Epithelial cell of alveolus of lung (primary cell): ENCODE results near the gene MTMR2. TPM values are rescaled to one million over a fixed set of nuclear protein-coding genes. Genes with fewer than 3 reads are reported as not detected.

Experiments used
- total RNA-seq: library from RNA; depleted of rRNA; stranded (reverse); fragments of >200 nt; gene quantifications from 2 replicates; pipeline ENCODE4 v1.2.1, GENCODE V29; 2015

The MTMR2 gene
- total RNA-seq = 29.1 and 38.3 TPM in 2 replicates

DNA sequence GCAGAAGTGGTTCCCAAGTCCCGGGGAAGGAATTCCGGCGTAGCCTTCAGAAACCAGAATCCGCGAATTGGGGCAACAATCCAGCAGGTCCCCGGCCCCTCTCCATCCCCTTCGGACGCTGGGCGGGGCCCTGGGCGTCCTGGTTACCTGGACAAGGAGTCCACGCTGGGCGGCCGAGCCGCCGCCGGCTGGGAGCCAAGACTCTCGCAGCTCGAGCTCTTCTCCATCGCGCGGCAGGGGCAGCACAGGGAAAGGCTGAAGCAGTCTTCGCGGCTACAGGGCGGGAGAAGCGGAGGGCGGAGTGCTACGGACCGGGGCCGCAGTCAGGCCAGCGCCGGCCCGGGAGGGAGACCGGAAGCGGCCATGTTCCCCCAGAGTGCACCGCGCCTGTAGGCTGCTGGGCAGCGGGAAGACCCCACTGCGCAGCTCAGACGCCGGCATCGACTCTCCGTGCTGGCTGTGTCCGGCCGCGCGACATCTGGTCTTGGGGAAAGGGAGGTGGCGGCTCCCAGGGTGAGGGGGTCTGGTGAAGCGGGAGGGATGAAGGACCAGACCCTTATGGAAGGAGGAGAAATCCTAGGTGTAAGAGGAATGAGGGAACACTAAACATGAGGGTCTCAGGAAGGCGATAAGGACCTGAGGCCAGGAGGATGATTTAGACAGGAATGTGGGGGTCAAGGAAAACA is at the start of gene MTMR2:
TSS of gene MTMR2 (minus strand) at position 380 of the 686 bp plus-strand sequence. CDS start at position 227, 153 bp downstream.

DNA sequence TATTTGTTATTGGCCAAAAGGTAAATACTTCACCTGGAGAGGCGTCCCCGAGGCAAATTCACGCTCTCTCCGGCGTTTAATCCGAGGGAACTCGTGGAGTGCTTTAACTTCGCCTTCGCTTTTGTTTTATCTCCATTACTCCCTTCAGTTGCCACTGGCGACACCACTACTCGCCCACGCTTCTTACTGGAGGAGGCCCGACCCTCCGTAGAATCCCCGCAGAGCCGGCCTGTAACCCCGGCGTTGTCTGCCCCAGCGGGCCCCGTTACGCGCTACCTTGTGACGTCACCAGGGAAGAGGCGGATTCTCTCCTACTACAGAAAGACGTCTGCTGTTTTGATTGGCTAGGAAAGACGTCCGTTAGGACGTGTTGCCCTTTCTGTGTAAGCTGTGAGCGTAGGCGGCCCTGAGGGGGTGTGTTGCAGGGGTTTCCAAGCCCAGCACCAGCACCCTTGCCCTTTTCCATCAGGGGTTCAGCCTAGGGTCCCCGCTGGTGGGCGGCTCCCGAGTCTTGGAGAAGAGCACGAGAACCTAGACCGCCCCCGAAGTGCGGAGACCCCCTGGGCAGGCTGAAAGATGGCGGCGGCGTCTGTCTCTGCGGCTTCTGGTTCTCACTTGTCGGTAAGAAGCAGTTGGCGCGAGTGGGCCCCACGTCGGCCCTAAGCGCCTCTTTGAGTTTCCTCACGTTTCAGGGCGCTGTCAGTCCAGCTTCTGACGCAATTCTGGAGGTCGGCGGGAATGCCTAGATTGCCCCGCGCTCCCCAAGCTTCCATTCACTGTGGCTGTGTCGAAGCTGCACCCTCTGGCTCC is 133.6 kb downstream of the MTMR2 start, which contains the start of gene CEP57:
TSS of gene CEP57 (plus strand) at position 376 of the 810 bp plus-strand sequence. CDS start at position 577, 201 bp downstream.

DNA sequence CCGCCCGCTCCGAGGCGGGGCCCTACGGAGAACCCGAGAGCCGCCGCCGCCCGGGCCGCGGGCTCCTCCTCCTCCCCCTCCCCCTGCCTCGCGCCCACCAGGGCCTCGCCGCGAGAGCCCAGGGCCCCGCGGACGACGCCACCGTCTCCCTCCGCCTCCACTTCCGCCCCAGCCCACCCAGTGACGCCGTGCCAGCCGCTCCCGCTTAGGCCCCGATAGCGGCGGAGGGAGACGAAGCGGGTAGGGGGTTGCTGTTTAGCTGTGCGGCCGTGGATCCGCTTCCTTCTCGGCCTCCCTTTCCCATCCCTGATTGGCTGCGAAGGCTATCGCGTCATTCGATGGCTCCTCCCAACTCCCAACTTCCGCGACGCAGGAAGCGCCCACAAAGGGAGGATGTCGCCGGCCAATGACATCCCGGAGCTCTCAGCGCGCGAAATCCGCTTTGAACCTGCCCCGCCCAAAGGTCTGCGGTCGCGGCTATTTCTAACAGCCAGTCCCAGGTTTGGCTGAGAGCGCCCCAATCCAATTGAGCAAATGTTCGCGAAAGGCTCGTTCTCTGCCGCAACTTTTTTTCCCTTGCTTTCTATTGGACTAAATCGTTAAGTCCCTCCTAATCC is 134.3 kb downstream of the MTMR2 start, which contains the start of gene FAM76B:
TSS of gene FAM76B (minus strand) at position 277 of the 617 bp plus-strand sequence. CDS start 304 bp downstream, outside the sequence.

Other genes with a start within 250 kb of the MTMR2 start
- 7.1 and 26.9 TPM in 2 replicates for gene FAM76B, start 134.3 kb downstream of the MTMR2 start, total RNA-seq
- 39.2 and 49.8 TPM in 2 replicates for gene CEP57, start 133.6 kb downstream of the MTMR2 start, total RNA-seq